ENCODE measurements around the gene TRERF1. TPM values are rescaled to one million over a fixed set of nuclear protein-coding genes. Genes with fewer than 3 reads are reported as not detected.

TRERF1 gene
- total RNA-seq, 1 donor from 2014 or later = 3.7 TPM

DNA sequence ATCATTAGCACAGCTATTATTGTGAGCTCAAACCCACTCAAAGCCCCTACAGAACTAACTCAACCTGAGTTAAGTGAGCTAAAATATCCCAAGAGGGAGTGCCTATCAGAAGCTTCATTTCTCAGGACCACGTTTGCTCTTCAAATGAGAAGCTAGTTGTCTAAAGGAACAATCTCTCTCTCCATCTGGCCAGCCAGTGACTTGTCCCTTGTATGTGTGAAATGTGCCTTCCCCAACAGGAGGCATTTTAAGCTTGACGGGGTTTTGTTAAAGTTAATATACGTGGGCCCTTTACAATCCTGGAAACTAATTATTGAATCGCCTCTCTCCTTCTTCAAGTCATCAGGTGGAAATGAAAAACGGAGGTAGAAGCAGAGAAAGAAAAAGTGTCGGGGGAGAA is 62.0 kb downstream of the TRERF1 start:
- no peaks in the 10 kb centered on the region for H3K4me1 ChIP-seq (ENCODE audit: control insufficient read depth in 3 of 3, insufficient read depth in 3 of 3, low read length in 3 of 3)
- no peak overlapping the region for H3K27ac ChIP-seq (ENCODE audit: low read depth, low read length)
- H3K36me3 ChIP-seq (ENCODE audit: control insufficient read depth in 3 of 3, insufficient read depth in 3 of 3, low read length in 3 of 3) = no peaks in the 10 kb centered on the region
- peaks cover 0 to 2% (median 0%) of the 10 kb centered on the region in 3 donors for H3K27me3 ChIP-seq (ENCODE audit: control insufficient read depth in 3 of 3, insufficient read depth in 3 of 3, low read length in 3 of 3)
- H3K9me3 ChIP-seq (ENCODE audit: control insufficient read depth in 3 of 3, low read length in 3 of 3) = no peaks in the 10 kb centered on the region
- H3K9ac ChIP-seq (ENCODE audit: low read depth in 1 of 3, low read length in 3 of 3) = no peak overlapping the region
- no peak overlapping the region for H3K4me3 ChIP-seq (ENCODE audit: low read length in 3 of 3)

- no peaks in the 10 kb centered on the region for H3K9me3 ChIP-seq (ENCODE audit: control insufficient read depth in 3 of 3, low read length in 3 of 3)
- H3K27me3 ChIP-seq (ENCODE audit: control insufficient read depth in 3 of 3, insufficient read depth in 3 of 3, low read length in 3 of 3) = peaks cover 0 to 2% (median 0%) of the 10 kb centered on the region in 3 donors
- H3K27ac ChIP-seq (ENCODE audit: low read depth, low read length) = no peak overlapping the region
These were observed 63.7 kb downstream of the TRERF1 start for GRCh38 chr6:42388046-42388445.

GRCh38 chr6:42387336-42387735 is 64.4 kb downstream of the TRERF1 start:
- Histone ChIP-seq H3K4me3 (ENCODE audit: low read length in 3 of 3) (no peak overlapping the region), H3K36me3 (ENCODE audit: control insufficient read depth in 3 of 3, insufficient read depth in 3 of 3, low read length in 3 of 3) (no peaks in the 10 kb centered on the region), H3K9ac (ENCODE audit: low read depth in 1 of 3, low read length in 3 of 3) (no peak overlapping the region), H3K27ac (ENCODE audit: low read depth, low read length) (no peak overlapping the region), H3K27me3 (ENCODE audit: control insufficient read depth in 3 of 3, insufficient read depth in 3 of 3, low read length in 3 of 3) (peaks cover 0 to 2% (median 0%) of the 10 kb centered on the region in 3 donors), H3K9me3 (ENCODE audit: control insufficient read depth in 3 of 3, low read length in 3 of 3) (no peaks in the 10 kb centered on the region), H3K4me1 (ENCODE audit: control insufficient read depth in 3 of 3, insufficient read depth in 3 of 3, low read length in 3 of 3) (no peaks in the 10 kb centered on the region)

More at GRCh38 chr6:42388046-42388445, 63.7 kb downstream of the TRERF1 start:
- Histone ChIP-seq H3K4me3 (ENCODE audit: low read length in 3 of 3) (no peak overlapping the region), H3K36me3 (ENCODE audit: control insufficient read depth in 3 of 3, insufficient read depth in 3 of 3, low read length in 3 of 3) (no peaks in the 10 kb centered on the region), H3K4me1 (ENCODE audit: control insufficient read depth in 3 of 3, insufficient read depth in 3 of 3, low read length in 3 of 3) (no peaks in the 10 kb centered on the region), H3K9ac (ENCODE audit: low read depth in 1 of 3, low read length in 3 of 3) (no peak overlapping the region)

- Histone ChIP-seq H3K9ac (ENCODE audit: low read depth in 1 of 3, low read length in 3 of 3) (no peak overlapping the region), H3K27me3 (ENCODE audit: control insufficient read depth in 3 of 3, insufficient read depth in 3 of 3, low read length in 3 of 3) (peaks cover 0 to 2% (median 0%) of the 10 kb centered on the region in 3 donors), H3K36me3 (ENCODE audit: control insufficient read depth in 3 of 3, insufficient read depth in 3 of 3, low read length in 3 of 3) (no peaks in the 10 kb centered on the region), H3K4me3 (ENCODE audit: low read length in 3 of 3) (no peak overlapping the region), H3K9me3 (ENCODE audit: control insufficient read depth in 3 of 3, low read length in 3 of 3) (no peaks in the 10 kb centered on the region), H3K4me1 (ENCODE audit: control insufficient read depth in 3 of 3, insufficient read depth in 3 of 3, low read length in 3 of 3) (no peaks in the 10 kb centered on the region), H3K27ac (ENCODE audit: low read depth, low read length) (no peak overlapping the region)
These were observed 66.4 kb downstream of the TRERF1 start for GRCh38 chr6:42385339-42385738.

DNA sequence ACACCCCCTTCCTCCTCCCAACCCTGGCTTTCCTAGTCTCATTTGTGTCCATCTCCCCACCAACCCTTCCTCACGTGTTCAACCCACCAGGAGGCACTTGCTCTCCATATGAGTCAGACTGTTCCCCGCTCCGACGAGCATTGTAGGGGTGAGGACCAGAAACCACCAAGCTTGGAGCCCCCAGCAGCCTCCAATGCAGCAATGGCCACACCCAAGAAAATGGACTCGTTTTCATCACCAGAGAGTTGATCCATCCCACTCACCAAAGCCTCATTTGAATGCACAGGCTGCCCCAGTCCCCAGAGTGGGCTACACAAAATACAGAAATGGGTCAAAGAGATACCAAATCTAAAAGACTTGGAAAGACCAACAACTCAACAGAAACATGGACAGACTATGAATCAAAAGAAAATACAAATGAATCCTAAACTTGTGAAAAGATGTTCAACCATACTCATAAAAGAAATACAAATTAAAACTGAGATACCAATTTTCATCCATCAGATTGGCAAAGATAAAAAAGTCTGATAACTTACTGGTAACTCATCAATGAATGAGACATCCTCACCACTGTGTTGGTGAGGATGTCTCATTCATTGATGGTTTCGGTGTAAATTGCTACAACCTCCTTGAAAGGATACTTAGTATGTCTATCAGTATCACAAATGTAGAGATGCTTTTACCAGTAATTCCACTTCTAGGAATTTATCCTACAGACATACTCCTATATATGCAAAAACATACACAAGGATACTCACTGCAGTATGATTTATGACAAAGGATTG is 68.1 kb downstream of the TRERF1 start:
- Histone ChIP-seq H3K9me3 (ENCODE audit: control insufficient read depth in 3 of 3, low read length in 3 of 3) (no peaks in the 10 kb centered on the region), H3K9ac (ENCODE audit: low read depth in 1 of 3, low read length in 3 of 3) (no peak overlapping the region), H3K4me1 (ENCODE audit: control insufficient read depth in 3 of 3, insufficient read depth in 3 of 3, low read length in 3 of 3) (no peaks in the 10 kb centered on the region), H3K27me3 (ENCODE audit: control insufficient read depth in 3 of 3, insufficient read depth in 3 of 3, low read length in 3 of 3) (peaks cover 0 to 2% (median 0%) of the 10 kb centered on the region in 3 donors), H3K4me3 (ENCODE audit: low read length in 3 of 3) (no peak overlapping the region), H3K27ac (ENCODE audit: low read depth, low read length) (no peak overlapping the region), H3K36me3 (ENCODE audit: control insufficient read depth in 3 of 3, insufficient read depth in 3 of 3, low read length in 3 of 3) (no peaks in the 10 kb centered on the region)

DNA sequence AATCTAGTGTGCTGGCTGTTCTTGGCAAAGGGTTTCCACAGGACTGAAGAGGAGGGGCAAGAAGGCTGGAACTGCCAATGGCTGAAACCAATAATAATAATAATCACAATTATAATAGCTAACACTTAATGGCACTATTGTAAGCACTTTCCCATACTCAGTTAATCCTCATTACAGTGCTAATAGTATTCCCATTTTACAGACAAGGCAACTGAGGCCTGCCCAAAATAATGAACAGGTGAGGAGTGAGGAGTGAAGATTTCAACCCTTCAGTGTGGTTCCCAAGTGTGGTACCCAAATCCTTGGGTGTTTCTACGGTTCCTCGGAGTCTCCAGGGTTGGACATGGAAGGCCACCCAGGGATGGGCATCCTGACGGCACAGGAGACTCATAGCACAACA is 69.9 kb downstream of the TRERF1 start:
- Histone ChIP-seq H3K36me3 (ENCODE audit: control insufficient read depth in 3 of 3, insufficient read depth in 3 of 3, low read length in 3 of 3) (no peaks in the 10 kb centered on the region), H3K27me3 (ENCODE audit: control insufficient read depth in 3 of 3, insufficient read depth in 3 of 3, low read length in 3 of 3) (peaks cover 0 to 2% (median 0%) of the 10 kb centered on the region in 3 donors), H3K4me3 (ENCODE audit: low read length in 3 of 3) (no peak overlapping the region), H3K9ac (ENCODE audit: low read depth in 1 of 3, low read length in 3 of 3) (no peak overlapping the region), H3K27ac (ENCODE audit: low read depth, low read length) (no peak overlapping the region), H3K9me3 (ENCODE audit: control insufficient read depth in 3 of 3, low read length in 3 of 3) (no peaks in the 10 kb centered on the region), H3K4me1 (ENCODE audit: control insufficient read depth in 3 of 3, insufficient read depth in 3 of 3, low read length in 3 of 3) (no peaks in the 10 kb centered on the region)

- Histone ChIP-seq H3K9me3 (ENCODE audit: control insufficient read depth in 3 of 3, low read length in 3 of 3) (no peaks in the 10 kb centered on the region), H3K4me1 (ENCODE audit: control insufficient read depth in 3 of 3, insufficient read depth in 3 of 3, low read length in 3 of 3) (no peaks in the 10 kb centered on the region), H3K4me3 (ENCODE audit: low read length in 3 of 3) (no peak overlapping the region), H3K36me3 (ENCODE audit: control insufficient read depth in 3 of 3, insufficient read depth in 3 of 3, low read length in 3 of 3) (no peaks in the 10 kb centered on the region), H3K27ac (ENCODE audit: low read depth, low read length) (no peak overlapping the region), H3K9ac (ENCODE audit: low read depth in 1 of 3, low read length in 3 of 3) (no peak overlapping the region), H3K27me3 (ENCODE audit: control insufficient read depth in 3 of 3, insufficient read depth in 3 of 3, low read length in 3 of 3) (peaks cover 0 to 2% (median 0%) of the 10 kb centered on the region in 3 donors)
These were observed 71.3 kb downstream of the TRERF1 start for GRCh38 chr6:42380228-42380979.

- no peak overlapping the region for H3K27ac ChIP-seq (ENCODE audit: low read depth, low read length)
- no peak overlapping the region for H3K9ac ChIP-seq (ENCODE audit: low read depth in 1 of 3, low read length in 3 of 3)
- H3K27me3 ChIP-seq (ENCODE audit: control insufficient read depth in 3 of 3, insufficient read depth in 3 of 3, low read length in 3 of 3) = no peaks in the 10 kb centered on the region
- no peaks in the 10 kb centered on the region for H3K9me3 ChIP-seq (ENCODE audit: control insufficient read depth in 3 of 3, low read length in 3 of 3)
- no peaks in the 10 kb centered on the region for H3K4me1 ChIP-seq (ENCODE audit: control insufficient read depth in 3 of 3, insufficient read depth in 3 of 3, low read length in 3 of 3)
- H3K36me3 ChIP-seq (ENCODE audit: control insufficient read depth in 3 of 3, insufficient read depth in 3 of 3, low read length in 3 of 3) = no peaks in the 10 kb centered on the region
- H3K4me3 ChIP-seq (ENCODE audit: low read length in 3 of 3) = no peak overlapping the region
These were observed 73.2 kb downstream of the TRERF1 start for GRCh38 chr6:42378536-42378935.

DNA sequence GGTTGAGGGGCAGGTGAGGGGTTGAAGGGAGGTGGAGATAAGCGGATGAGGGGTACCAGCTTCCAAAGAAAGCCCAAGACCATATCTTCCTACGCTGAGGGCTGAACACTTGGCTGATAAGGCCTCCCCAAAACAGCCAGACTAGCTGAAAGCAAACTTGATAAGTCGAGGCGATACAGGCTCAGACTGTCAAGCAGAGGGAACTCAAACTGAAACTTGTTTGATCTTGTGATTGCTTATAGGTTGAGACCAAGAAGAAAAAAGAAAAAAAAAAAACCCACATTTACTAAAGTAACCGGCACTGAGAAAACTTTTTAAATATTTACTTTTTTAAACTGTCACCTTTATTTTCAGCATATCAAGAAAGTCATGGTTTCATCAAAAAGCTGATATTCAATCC is 73.6 kb downstream of the TRERF1 start:
- Histone ChIP-seq H3K9me3 (ENCODE audit: control insufficient read depth in 3 of 3, low read length in 3 of 3) (no peaks in the 10 kb centered on the region), H3K36me3 (ENCODE audit: control insufficient read depth in 3 of 3, insufficient read depth in 3 of 3, low read length in 3 of 3) (no peaks in the 10 kb centered on the region), H3K9ac (ENCODE audit: low read depth in 1 of 3, low read length in 3 of 3) (no peak overlapping the region), H3K27ac (ENCODE audit: low read depth, low read length) (no peak overlapping the region), H3K27me3 (ENCODE audit: control insufficient read depth in 3 of 3, insufficient read depth in 3 of 3, low read length in 3 of 3) (no peaks in the 10 kb centered on the region), H3K4me1 (ENCODE audit: control insufficient read depth in 3 of 3, insufficient read depth in 3 of 3, low read length in 3 of 3) (no peaks in the 10 kb centered on the region), H3K4me3 (ENCODE audit: low read length in 3 of 3) (no peak overlapping the region)

GRCh38 chr6:42375007-42375635 is 76.6 kb downstream of the TRERF1 start:
- H3K36me3 ChIP-seq (ENCODE audit: control insufficient read depth in 3 of 3, insufficient read depth in 3 of 3, low read length in 3 of 3) = no peaks in the 10 kb centered on the region

More at GRCh38 chr6:42375007-42375635, 76.6 kb downstream of the TRERF1 start:
- Histone ChIP-seq H3K9me3 (ENCODE audit: control insufficient read depth in 3 of 3, low read length in 3 of 3) (no peaks in the 10 kb centered on the region), H3K4me1 (ENCODE audit: control insufficient read depth in 3 of 3, insufficient read depth in 3 of 3, low read length in 3 of 3) (peaks cover 0 to 2% (median 0%) of the 10 kb centered on the region in 3 donors), H3K4me3 (ENCODE audit: low read length in 3 of 3) (no peak overlapping the region), H3K9ac (ENCODE audit: low read depth in 1 of 3, low read length in 3 of 3) (no peak overlapping the region), H3K27me3 (ENCODE audit: control insufficient read depth in 3 of 3, insufficient read depth in 3 of 3, low read length in 3 of 3) (no peaks in the 10 kb centered on the region), H3K27ac (ENCODE audit: low read depth, low read length) (no peak overlapping the region)

Measured in skeletal muscle tissue (tissue), 4 donors.